RWPE2 (cell line): ENCODE measurements around the gene TOMM7.

Source experiments
- ATAC-seq: fragments of 200-7000 bp; cut with Tn5 transposase; 3 replicates; pipeline ENCODE4 v1.9.1; 2021; ENCODE audit warnings: low read depth
- DNase-seq: peaks from one replicate; pipeline ENCODE4 v3.0.0-alpha.2; 2020; ENCODE audit warnings: low spot score
- H3K27ac ChIP-seq: fragments of 450-650 bp; 2 replicates; pipeline ENCODE4 v1.5.1; 2017; ENCODE audit warnings: mild to moderate bottlenecking; ENCODE audit not compliant: poor library complexity, severe bottlenecking
- H3K27me3 ChIP-seq: fragments of 250-450 bp; sonication (Bioruptor Pico); 2 replicates; pipeline ENCODE4 v1.5.1; 2021; ENCODE audit warnings: mild to moderate bottlenecking, moderate library complexity; ENCODE audit not compliant: insufficient read depth, poor library complexity, severe bottlenecking
- H3K36me3 ChIP-seq: fragments of 250-450 bp; sonication (Bioruptor Pico); 2 replicates; pipeline ENCODE4 v1.5.1; 2020; ENCODE audit warnings: low read depth, mild to moderate bottlenecking, moderate library complexity
- H3K4me1 ChIP-seq: fragments of 250-450 bp; sonication (Bioruptor Pico); 2 replicates; pipeline ENCODE4 v1.5.1; 2021; ENCODE audit warnings: mild to moderate bottlenecking, moderate library complexity; ENCODE audit not compliant: insufficient read depth, poor library complexity, severe bottlenecking
- H3K4me3 ChIP-seq: fragments of 250-450 bp; sonication (Bioruptor Pico); 2 replicates; pipeline ENCODE4 v1.5.1; 2021; ENCODE audit warnings: mild to moderate bottlenecking, moderate library complexity; ENCODE audit not compliant: severe bottlenecking
- H3K9me3 ChIP-seq: fragments of 250-450 bp; sonication (Bioruptor Pico); 2 replicates; pipeline ENCODE4 v1.5.1; 2021; ENCODE audit warnings: mild to moderate bottlenecking, moderate library complexity; ENCODE audit not compliant: severe bottlenecking
- CTCF ChIP-seq: fragments of 450-650 bp; IDR thresholded peaks from one replicate; pipeline ENCODE4 v1.5.1; 2017; ENCODE audit warnings: mild to moderate bottlenecking, moderate library complexity; ENCODE audit not compliant: poor library complexity, severe bottlenecking

TOMM7 gene

DNA sequence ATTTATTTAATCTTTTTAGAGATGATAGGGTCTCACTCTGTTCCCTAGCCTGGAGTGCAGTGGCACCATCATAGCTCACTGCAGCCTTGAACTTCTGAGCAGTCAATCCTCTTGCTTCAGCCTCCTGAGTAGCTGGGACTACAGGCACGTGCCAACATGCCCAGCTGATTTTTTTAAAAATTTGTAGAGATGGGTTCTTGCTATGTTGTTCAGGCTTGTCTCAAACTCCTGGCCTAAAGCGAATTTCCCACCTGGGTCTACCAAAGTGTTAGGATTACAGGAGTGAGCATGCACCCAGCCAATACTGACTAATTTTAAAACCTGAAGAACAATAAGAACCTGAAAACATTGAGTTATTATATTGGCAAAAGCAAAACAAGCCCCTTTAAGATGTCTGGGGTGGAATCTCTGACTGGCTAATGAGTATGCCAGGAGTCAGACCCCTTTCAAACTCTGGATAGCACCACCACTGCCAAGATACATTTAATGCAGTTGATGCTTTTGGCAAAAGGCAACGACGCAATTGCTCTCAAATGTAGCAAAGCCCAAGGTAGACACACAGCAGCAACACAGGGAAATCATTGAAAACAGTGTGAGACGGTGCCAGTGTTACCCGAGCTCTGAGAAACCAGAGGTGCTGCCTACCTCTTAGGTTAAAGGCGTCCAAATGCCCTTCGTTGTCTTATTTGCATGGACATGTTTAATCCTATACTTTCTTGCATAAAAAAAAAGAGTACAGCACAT, 40.7 kb upstream of the TOMM7 start:
- no peak overlapping the region for H3K4me3 ChIP-seq
- no peak for ATAC-seq
- H3K36me3 ChIP-seq, result peaks cover 41% of the 10 kb centered on the region
- peaks cover 24% of the 10 kb centered on the region for H3K4me1 ChIP-seq
- H3K27me3 ChIP-seq, result no peaks in the 10 kb centered on the region
- DNase-seq, result no peak
- no peaks in the 10 kb centered on the region for H3K9me3 ChIP-seq
- no peak for TF ChIP-seq CTCF
- peak overlapping the region; percentile 97 for H3K27ac ChIP-seq

DNA sequence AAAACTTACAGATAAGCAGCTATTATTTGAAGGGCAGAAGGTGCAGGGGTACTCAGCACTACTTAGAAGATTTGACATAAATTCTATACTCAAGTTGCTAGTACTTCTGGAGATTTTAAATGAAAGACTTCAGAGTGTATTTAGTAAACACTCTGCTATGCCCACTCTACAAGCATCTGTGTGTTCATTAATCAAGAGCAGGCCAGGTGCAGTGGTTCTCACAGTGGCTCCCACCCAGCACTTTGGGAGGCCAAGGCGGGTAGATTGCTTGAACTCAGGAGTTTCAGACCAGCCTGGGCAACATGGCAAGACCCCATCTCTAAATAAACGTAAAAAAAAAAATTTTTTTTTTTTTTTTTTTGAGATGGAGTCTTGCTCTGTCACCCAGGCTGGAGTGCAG, 38.9 kb upstream of the TOMM7 start:
- Histone ChIP-seq H3K27ac (peak overlapping the region; percentile 97), H3K9me3 (no peaks in the 10 kb centered on the region), H3K4me1 (peaks cover 40% of the 10 kb centered on the region), H3K36me3 (peaks cover 59% of the 10 kb centered on the region), H3K4me3 (no peak overlapping the region), H3K27me3 (no peaks in the 10 kb centered on the region)
- ATAC-seq (no peak), DNase-seq (no peak)
- no peak for TF ChIP-seq CTCF

DNA sequence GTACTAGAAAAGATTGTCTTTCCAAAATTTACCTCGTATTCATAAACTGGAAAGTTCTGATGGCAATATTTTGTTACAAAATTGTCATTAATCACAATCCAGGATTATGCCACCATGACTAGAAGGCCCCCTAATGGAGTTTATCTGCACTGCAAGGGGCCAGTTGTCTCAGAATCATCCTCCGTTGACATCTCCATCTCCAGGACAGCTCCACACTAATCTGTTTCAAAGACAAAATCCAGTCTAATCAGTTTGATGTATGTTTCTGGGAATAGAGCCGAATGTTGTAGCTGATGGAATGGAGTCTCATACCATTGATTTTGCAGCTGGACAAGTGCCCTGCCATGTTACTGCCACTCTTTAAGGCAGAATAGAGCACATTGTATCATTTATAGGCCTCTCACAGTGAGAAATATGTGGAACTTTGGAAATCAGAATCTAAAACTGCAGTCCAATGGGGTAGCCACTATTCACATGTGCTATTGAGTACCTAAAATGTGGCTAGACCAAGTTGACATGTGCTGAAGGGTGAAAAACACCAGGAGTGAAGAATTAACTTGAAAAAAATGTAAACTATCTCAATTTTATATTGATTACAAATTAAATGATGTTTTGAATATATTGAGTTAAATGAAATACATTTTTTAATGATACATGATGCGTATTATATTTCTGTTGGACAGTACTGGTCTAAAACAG, 38.3 kb upstream of the TOMM7 start:
- Histone ChIP-seq H3K27ac (peak overlapping the region; percentile 97), H3K4me3 (no peak overlapping the region), H3K36me3 (peaks cover 65% of the 10 kb centered on the region), H3K4me1 (peaks cover 46% of the 10 kb centered on the region), H3K27me3 (no peaks in the 10 kb centered on the region), H3K9me3 (no peaks in the 10 kb centered on the region)
- peak; percentile 25 for TF ChIP-seq CTCF
- no peak for ATAC-seq
- no peak for DNase-seq

DNA sequence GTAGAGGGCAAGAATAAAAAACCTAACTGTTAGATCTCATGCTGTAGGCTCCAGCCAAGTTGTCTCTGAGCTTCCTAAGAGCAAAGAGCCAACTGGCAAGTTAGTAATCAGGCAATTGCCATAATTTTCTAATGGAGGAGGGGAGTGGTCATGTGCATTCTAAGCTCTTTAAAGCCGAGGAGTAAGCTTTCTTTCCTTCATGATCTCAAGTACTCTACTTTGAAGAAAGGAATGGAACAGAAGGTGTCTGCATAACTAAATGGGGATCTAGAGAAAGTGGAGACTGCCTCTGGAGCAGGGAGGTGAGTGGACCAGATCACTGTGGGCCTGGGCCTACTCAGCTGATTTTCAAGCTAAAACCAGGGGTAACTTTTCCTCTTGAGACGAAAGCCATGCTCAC, 37.7 kb upstream of the TOMM7 start:
- H3K36me3 ChIP-seq, result peaks cover 71% of the 10 kb centered on the region
- peak overlapping the region; percentile 97 for H3K27ac ChIP-seq
- no peak for ATAC-seq

More for the DNA sequence above, 37.7 kb upstream of the TOMM7 start:
- no peaks in the 10 kb centered on the region for H3K9me3 ChIP-seq
- TF ChIP-seq CTCF, result no peak
- DNase-seq, result no peak
- no peaks in the 10 kb centered on the region for H3K27me3 ChIP-seq
- H3K4me3 ChIP-seq, result no peak overlapping the region
- H3K4me1 ChIP-seq, result peaks cover 52% of the 10 kb centered on the region
